OCI-LY7 (cell line): Measurements from ENCODE around the gene AGAP3. TPM values are rescaled to one million over a fixed set of nuclear protein-coding genes. Genes with fewer than 3 reads are reported as not detected.

ENCODE experiments used
- BruUV-seq: library from RNA; stranded (reverse); fragments of 400-500 nt; replicated peaks from 2 replicates; lab custom pipeline; 2021; lab: Mats Ljungman, UMichigan
- CTCF ChIA-PET: fragments of 300-600 bp; sonication (Branson Sonifier 250); formaldehyde crosslinking; loops from one replicate; lab custom pipeline; 2022; ENCODE audit warnings: antibody characterized with exemption; ENCODE audit not compliant: unreplicated experiment; lab: Charles Lee
- POLR2A ChIA-PET: fragments of 300-600 bp; sonication (Branson Sonifier 250); formaldehyde crosslinking; loops from one replicate; lab custom pipeline; 2022; ENCODE audit warnings: antibody characterized with exemption; lab: Charles Lee
- DNase-seq: peaks from one replicate; pipeline ENCODE4 v3.0.0-alpha.2; 2015; ENCODE audit warnings: low spot score
- H2AFZ ChIP-seq: fragments of 200-600 bp; sonication (generic), shearing (Covaris generic); 2 replicates; pipeline ENCODE4 v1.6.1; 2014; ENCODE audit warnings: mild to moderate bottlenecking, antibody characterized with exemption, low read length, moderate library complexity
- H3K27ac ChIP-seq: fragments of 200-600 bp; sonication (generic); 2 replicates; pipeline ENCODE4 v1.5.1; 2014; ENCODE audit warnings: mixed run types, low read depth, mild to moderate bottlenecking, moderate library complexity, low read length, inconsistent platforms; ENCODE audit not compliant: poor library complexity, severe bottlenecking
- H3K36me3 ChIP-seq: fragments of 200-600 bp; sonication (generic); 2 replicates; pipeline ENCODE4 v1.6.1; 2014; ENCODE audit warnings: mild to moderate bottlenecking, antibody characterized with exemption, low read length, moderate library complexity, mixed read lengths; ENCODE audit not compliant: insufficient read depth
- H3K4me1 ChIP-seq: fragments of 200-600 bp; sonication (generic); 2 replicates; pipeline ENCODE4 v1.5.1; 2014; ENCODE audit warnings: mild to moderate bottlenecking, low read length; ENCODE audit not compliant: insufficient read depth, poor library complexity, severe bottlenecking
- H3K4me2 ChIP-seq: fragments of 200-600 bp; sonication (generic); 2 replicates; pipeline ENCODE4 v1.6.1; 2014; ENCODE audit warnings: mild to moderate bottlenecking, low read length
- H3K4me3 ChIP-seq: fragments of 200-600 bp; sonication (generic); 2 replicates; pipeline ENCODE4 v1.5.1; 2014; ENCODE audit warnings: mild to moderate bottlenecking, low read depth, low read length; ENCODE audit not compliant: poor library complexity, severe bottlenecking
- H3K79me2 ChIP-seq: fragments of 200-600 bp; sonication (generic); 2 replicates; pipeline ENCODE4 v1.6.1; 2016; ENCODE audit warnings: low read depth, mild to moderate bottlenecking, low read length, moderate library complexity, mixed read lengths; ENCODE audit not compliant: insufficient read depth
- H3K9me2 ChIP-seq: fragments of 200-600 bp; sonication (generic); 2 replicates; pipeline ENCODE4 v1.6.1; 2016; ENCODE audit warnings: mild to moderate bottlenecking, low read length, mixed read lengths; ENCODE audit not compliant: insufficient read depth
- H3K9me3 ChIP-seq: fragments of 200-600 bp; sonication (generic); 2 replicates; pipeline ENCODE4 v1.6.1; 2014; ENCODE audit warnings: mild to moderate bottlenecking, mixed run types, low read length, mixed read lengths
- H4K20me1 ChIP-seq: fragments of 200-600 bp; sonication (generic); 2 replicates; pipeline ENCODE4 v1.6.1; 2014; ENCODE audit warnings: mild to moderate bottlenecking, antibody characterized with exemption, low read length, moderate library complexity, mixed read lengths; ENCODE audit not compliant: insufficient read depth
- CTCF ChIP-seq: fragments of 200-600 bp; sonication (generic); conservative IDR thresholded peaks from 2 replicates; pipeline ENCODE4 v1.5.1; 2014; ENCODE audit warnings: mild to moderate bottlenecking, antibody characterized with exemption, low read length, moderate library complexity, mixed read lengths
- EZH2phosphoT487 ChIP-seq: fragments of 200-600 bp; sonication (generic); IDR thresholded peaks from 2 replicates; pipeline ENCODE4 v1.6.1; 2018; ENCODE audit warnings: low read depth, borderline replicate concordance, mild to moderate bottlenecking, mixed run types, antibody characterized with exemption, low read length, moderate library complexity, mixed read lengths
- intact Hi-C: fragments of 100-400 bp; cut with micrococcal nuclease; formaldehyde crosslinking; loops from one replicate; pipeline ENCODE4 v1.10.0; 2022; ENCODE audit not compliant: unreplicated experiment
- total RNA-seq, 2 experiments: library from RNA; depleted of rRNA in 1 of 2; stranded (reverse); fragments of >200 nt in 1 of 2; shearing (Covaris generic) in 1 of 2; gene quantifications; 2 replicates each; pipeline ENCODE4 v1.2.3, GENCODE V29; 2014 to 2022

Gene AGAP3
- total RNA-seq, 2 experiments from 2014 or later: 4.8 to 30.9 TPM

GRCh38 chr7:151115121-151115835 lies 29.0 kb downstream of the AGAP3 start:
- Histone ChIP-seq H4K20me1 (no peaks in the 10 kb centered on the region), H3K4me2 (no peak overlapping the region)
- no TSS peak for BruUV-seq

GRCh38 chr7:151115836-151116418 lies 29.7 kb downstream of the AGAP3 start:
- Histone ChIP-seq H3K27ac (no peak overlapping the region), H3K79me2 (no peaks in the 10 kb centered on the region), H3K4me2 (no peak overlapping the region), H3K9me3 (no peaks in the 10 kb centered on the region), H3K4me1 (no peaks in the 10 kb centered on the region), H2AFZ (no peak overlapping the region), H4K20me1 (no peaks in the 10 kb centered on the region), H3K9me2 (no peaks in the 10 kb centered on the region), H3K4me3 (no peak overlapping the region), H3K36me3 (no peaks in the 10 kb centered on the region)
- ChIA-PET POLR2A (no interaction called here), CTCF (no interaction called here)
- TF ChIP-seq CTCF (no peak), EZH2phosphoT487 (no peak)
- no TSS peak for BruUV-seq
- intact Hi-C loops: loop anchor here (10.0 kb wide), 1 partner anchor 221 kb away; no protein-coding TSS in a partner anchor
- no peak for DNase-seq

More at GRCh38 chr7:151115121-151115835, 29.0 kb downstream of the AGAP3 start:
- no peak for TF ChIP-seq EZH2phosphoT487
- TF ChIP-seq CTCF: no peak
- Histone ChIP-seq H2AFZ (no peak overlapping the region), H3K4me1 (no peaks in the 10 kb centered on the region), H3K9me3 (no peaks in the 10 kb centered on the region), H3K27ac (no peak overlapping the region), H3K79me2 (no peaks in the 10 kb centered on the region), H3K36me3 (no peaks in the 10 kb centered on the region), H3K4me3 (no peak overlapping the region), H3K9me2 (no peaks in the 10 kb centered on the region)
- no peak for DNase-seq
- intact Hi-C loops: loop anchor here (10.0 kb wide), 1 partner anchor 220 kb away; no protein-coding TSS in a partner anchor
- POLR2A ChIA-PET: no interaction called here
- CTCF ChIA-PET: no interaction called here
